SK-N-DZ (cell line): ENCODE results near the gene DENND5B.
"Not testable (repeated sequence)": the region's sequence is repeated elsewhere in the genome, so short reads cannot be mapped to it uniquely, and the experiment has no call there.

ENCODE experiments used
- DNase-seq: peaks from one replicate; pipeline ENCODE4 v3.0.0-alpha.2; 2015; ENCODE audit warnings: low spot score

Gene DENND5B

DNA sequence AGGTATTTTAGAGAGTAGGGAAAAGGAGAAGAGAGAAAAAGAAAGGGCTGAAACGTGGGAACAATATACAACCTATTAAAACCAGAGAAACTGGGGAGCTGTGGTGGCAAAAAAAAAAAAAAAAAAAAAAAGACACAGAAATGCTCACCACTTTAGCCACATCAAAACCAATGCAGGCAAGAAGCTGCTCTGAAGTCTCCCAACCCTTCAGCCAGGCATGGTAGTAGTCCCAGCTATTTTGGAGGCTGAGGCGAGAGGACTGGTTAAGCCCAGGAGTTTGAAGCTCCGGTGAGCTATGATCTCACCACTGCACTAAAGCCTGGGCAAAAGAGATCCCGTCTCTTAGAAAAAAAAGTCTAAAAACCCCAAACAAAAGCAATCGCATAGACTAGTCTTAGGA is 33.2 kb downstream of the DENND5B start:
- no peak for DNase-seq

DNA sequence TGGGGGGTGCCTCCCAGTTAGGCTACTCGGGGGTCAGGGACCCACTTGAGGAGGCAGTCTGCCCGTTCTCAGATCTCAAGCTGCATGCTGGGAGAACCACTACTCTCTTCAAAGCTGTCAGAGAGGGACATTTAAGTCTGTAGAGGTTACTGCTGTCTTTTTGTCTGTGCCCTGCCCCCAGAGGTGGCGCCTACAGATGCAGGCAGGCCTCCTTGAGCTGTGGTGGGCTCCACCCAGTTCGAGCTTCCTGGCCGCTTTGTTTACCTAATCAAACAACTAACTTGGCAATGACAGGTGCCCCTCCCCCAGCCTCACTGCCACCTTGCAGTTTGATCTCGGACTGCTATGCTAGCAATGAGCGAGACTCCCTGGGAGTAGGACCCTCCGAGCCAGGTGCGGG is 35.5 kb downstream of the DENND5B start:
- not testable (repeated sequence) for DNase-seq

DNA sequence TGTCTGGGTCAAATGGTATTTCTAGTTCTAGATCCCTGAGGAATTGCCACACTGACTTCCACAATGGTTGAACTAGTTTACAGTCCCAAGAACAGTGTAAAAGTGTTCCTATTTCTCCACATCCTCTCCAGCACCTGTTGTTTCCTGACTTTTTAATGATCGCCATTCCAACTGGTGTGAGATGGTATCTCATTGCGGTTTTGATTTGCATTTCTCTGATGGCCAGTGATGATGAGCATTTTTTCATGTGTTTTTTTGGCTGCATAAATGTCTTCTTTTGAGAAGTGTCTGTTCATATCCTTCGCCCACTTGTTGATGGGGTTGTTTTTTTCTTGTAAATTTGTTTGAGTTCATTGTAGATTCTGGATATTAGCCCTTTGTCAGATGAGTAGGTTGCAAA is 40.3 kb downstream of the DENND5B start:
- DNase-seq = not testable (repeated sequence)

DNA sequence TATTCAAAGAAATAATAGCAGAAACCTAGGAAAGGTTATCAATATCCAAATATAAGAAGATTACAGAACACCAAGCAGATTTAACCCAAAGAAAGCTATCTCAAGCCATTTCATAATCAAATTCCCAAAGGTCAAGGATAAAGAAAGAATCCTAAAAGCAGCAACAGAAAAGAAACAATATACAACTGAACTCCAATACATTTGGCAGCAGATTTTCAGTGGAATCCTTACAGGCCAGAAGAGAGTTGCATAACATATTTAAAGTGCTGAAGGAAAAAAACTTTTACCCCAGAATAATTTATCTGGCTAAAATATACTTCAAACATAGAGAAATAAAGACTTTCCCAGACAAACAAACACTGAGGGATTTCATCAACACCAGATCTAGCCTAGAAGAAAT is 54.3 kb downstream of the DENND5B start:
- DNase-seq = no peak

DNA sequence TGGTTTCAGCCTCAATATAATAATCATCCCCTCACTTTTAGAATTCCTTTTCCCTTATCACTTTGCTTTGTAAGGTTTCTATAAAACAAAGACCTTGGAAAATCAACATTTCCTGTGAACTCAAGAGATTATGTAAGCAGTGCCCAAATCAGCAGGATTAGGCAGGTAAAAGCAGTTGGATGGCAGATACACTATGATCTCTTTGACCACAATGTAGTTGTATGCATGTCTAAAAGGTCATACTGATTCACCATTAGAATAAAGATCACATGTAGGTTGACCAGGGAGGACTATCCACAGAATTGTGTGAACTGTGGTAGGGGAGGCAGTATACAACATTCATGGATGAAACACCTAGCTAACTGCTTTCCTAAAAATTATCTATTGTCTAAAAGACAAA is 57.5 kb downstream of the DENND5B start:
- DNase-seq = no peak

DNA sequence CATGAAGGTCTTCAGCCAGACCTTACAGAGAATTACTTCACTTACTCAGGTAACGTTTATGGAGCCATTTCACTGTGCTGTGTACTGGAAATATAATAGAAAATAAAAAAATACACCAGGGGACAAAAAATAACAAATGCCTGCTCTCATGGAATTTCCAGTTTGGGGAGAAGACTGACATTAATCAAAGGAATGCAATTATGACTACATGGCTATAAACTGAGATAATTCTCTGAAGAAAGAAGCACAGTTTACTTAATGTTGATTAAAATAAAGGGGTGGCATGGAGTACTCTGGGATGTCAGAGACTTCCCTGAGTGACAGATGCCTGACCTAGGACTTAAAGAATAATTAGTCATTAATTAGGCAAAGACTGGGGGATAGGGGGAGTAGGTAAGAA is 59.0 kb downstream of the DENND5B start:
- DNase-seq = no peak

DNA sequence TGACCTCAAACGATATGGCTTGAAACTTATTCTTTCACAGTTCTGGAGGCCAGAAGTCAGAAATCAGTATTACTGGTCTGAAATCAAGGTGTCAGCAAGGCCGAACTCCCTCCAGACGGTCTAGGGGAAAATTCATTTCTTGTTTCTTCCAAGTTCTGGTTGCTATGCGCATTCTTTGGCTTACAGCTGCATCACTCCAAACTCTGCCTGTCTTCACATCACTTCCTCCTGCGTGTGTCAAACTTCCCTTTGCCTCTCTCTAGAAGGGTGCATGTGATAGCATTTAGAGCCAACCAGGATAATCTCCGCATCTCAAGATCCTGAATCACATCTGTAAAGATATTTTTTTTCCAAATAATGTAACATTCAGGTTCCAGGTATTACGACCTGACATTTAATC is 62.8 kb downstream of the DENND5B start:
- DNase-seq = no peak

DNA sequence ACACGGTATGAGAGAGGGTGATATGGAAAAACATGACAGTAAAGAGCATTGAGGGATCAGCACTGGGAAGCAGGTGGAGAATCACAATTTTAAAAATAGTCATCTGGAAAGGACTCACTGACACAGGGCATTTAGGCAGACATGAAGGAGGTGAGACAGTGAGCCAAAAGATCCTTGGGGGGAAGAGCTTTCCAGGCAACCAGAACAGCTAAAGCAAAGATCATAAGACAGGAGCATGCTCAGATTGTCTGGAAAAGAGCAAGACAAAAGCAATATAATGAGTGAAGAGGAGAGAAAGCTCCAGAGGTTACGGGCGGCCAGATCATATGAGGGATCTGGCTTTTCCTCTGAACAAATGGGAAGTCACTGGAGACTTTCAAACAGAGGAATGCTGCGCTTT is 63.9 kb downstream of the DENND5B start:
- DNase-seq = no peak

DNA sequence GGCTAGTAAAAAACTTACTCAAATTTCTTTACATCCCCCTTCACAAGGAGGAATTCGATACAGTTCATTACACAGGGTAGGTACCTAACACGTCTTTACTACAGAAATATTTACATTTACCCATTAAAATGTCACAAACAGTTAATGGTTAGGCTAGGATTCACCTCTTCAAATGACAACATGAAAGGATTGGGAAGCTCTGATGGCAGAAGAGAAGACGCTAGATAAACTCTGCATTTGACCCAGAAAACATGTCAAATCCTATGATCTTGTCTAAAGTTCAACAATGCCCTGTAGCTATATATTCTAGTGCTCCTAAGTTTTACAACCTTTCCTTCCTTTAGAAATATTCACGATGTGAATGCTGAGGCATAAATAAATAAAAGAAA is 64.8 kb downstream of the DENND5B start:
- no peak for DNase-seq

DNA sequence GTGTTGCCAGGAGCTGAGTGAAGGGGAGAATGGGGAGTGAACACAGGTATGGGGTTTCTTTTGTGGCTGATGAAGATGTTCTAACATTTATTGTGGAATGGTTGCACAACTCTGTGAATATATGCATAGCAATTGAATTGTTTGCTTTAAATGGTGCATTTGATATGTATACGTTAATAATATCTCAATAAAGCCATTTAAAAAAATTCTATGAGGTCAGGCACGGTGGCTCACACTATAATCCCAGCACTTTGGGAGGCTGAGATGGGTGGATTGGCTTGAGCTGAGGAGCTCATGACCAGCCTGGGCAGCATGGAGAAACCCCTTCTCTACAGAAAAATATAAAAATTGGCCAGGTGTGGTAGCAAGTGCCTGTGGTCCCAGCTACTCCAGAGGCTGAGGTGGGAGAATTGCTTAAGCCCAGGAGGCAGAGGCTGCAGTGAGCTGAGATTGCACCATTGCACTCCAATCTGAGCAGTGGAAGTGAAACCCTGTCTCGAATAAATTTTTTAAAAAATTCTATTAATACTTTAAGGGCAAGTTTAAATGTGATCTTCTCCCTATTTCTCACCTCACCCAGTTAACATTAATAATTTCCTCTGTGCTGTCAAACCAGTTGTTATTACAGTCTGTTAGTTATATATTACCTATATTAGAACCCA is 65.3 kb downstream of the DENND5B start:
- no peak for DNase-seq

DNA sequence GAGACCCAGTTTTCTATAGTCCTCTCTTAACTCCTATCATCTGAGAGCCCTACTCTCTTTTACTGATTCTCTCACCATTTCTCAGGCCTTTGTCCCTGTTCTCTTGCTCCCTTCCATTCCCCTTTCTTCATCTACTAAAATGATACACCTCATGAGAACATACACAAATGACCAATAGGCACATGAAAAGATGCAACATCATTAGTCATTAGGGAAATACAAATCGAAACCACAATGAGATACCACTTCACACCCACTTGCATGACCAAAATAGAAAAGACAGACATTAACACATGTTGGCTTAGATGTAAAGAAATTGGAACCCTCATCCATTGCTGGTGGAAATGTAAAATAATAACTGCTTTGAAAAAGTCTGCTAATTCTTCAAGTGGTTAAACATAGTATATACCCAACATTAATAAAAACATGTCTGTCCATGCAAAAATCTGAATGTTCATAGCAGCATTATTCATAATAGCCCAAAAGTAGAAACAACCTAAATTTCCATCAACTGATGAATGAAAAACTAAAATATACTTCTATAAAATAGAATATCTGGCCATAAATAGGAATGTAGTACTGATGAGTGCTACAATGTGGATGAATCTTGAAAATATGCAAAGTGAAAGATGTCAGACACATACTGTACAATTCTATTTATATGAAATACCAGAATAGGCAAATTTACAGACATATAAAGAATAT is 66.0 kb downstream of the DENND5B start:
- DNase-seq = no peak

DNA sequence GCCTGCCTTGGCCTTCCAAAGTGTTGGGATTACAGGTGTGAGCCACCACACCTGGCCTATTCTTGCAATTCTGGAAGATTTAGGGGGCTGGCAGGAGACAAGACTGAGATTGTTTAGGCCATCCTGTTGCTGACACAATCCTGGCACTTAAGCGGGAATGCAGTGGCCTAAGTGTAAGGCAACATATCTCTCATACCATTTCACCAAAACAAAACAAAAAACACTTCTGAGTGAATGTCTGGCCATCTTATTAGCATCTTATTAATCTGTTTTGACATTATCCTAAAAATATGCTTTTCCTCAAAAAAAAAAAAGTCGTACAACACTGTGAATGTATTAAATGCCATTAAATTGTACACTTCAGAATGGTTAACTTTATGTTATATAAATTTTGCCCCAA is 67.6 kb downstream of the DENND5B start:
- DNase-seq = no peak

DNA sequence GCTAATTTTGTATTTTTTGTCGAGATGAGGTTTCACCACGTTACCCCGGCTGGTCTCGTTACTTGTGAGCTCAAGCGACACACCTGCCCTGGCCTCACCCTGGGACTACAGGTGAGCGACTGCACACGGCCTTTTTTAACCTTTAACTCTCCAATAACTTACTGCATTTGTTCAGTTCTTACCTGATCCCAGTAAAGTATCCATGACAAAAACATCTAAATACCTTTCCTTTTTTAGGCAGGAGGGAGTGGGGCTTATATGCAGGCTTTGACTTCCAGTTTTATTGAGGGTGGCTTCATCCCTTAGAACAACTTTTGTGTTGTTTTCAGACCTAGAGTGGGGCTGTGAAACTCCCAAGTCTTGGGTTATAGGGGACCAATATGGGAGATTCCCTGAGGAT is 68.3 kb downstream of the DENND5B start:
- DNase-seq = no peak

DNA sequence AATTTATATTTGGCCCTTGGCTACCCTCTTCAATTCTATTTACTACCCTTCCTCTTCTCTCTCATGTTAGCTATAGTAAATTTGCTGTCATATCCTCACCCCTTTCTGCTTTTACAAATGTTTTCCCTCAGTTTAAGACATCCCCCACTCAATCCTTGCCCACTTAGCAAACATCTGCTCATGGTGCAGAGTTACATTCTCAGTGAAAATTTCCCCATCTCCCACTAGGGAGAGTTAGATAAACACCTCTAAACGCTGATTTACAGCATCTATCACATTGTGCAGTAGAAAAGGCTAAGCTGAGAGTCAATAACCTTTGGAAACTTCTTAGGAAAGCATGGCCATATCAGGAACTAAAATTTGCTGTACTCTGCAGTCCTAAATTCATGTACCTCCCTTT is 69.0 kb downstream of the DENND5B start:
- no peak for DNase-seq

DNA sequence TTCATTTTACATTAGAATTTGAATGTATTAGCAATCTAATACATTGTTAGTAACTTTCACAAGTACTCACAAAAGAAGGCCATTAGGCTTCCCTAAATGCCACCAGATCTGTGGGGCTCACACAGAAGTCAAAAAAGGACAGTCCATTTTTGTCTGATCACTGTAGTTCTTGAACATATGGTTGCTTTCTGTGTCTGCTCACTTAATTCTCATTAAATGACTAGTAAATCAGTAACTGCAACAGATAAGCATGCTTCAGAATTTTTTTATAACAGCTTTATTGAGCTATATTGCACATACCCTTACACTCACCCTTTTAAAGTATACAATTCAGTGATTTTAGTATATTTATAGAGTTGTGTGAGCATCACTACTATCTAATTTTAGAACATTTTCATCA is 71.4 kb downstream of the DENND5B start:
- DNase-seq = no peak

DNA sequence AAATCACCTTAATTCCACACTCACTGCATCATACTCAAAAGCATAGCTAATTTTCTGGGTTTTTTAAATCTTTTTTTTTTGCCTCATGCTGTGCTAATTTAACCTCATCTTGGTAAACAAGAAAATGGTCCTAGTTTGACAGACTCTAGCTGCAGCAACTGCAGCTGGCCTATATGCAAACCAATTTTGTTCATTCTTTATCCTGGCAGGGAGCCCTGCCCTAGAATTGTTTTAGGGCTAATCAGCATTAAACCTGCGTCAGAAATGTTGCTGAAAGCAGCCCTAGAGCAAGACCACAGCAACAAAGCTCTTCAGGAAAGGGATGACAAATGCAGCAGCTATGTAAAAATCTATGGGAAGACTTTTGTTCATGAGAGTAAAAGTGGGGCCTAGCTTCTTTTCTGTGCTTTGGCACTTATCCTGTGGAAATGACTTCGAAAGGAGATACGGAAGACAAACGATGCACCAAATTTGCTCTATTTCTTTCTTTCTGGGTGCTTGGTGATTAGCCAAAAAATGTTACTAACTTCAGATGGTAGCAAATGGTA is 72.2 kb downstream of the DENND5B start:
- DNase-seq = no peak

DNA sequence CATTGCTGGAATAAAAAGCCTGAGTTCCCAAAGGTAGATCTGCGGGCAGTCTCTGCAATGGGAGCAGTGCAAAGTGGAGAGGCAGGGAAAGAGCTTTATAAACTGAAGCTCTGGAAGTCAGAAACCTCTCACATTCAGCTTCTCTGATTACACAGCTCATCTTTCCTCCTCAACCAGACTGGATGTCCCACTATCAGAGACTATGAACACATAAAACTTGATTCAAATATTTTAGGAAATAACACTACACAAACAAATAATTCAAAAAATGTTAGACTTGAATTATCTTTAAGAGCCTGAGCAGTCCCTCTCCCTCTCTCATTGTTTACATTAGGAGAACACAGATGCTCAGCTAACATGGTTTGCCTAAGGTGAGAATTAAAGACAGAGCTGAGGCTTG is 72.9 kb downstream of the DENND5B start:
- DNase-seq = no peak

DNA sequence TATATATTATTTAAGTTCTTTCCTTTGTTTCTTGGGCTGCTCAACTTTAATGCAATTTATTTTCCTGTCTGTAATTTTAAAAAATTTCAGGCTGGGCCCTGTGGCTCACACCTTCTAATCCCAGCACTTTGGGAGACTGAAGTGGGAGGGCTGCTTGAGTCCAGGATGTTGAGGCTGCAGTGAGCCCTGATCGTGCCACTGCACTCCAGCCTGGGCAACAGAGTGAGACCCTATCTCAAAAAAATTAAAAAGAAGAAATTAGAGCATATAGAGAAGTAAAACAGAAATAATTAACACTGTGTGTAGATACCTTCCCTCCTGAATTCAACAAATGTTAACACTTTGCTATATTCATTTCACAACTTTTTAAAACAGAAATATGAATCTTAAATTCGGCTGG is 74.2 kb downstream of the DENND5B start:
- no peak for DNase-seq

DNA sequence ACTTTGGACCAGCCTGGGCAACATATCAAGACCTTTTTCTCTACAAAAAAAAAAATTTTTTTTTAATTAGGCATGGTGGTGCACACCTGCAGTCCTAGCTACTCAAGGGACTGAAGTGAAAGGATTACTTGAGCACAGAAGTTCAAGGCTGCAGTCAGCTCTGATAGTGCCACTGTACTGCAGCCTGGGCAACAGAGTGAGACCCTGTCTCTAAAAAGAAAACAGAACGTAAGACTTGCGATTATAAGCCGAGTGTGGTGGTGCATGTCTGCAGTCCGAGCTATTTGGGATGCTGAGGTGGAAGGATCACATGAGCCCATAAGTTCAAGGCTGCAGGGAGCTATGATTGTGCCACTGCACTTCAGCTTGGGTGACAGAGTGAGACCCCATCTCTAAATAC is 76.0 kb downstream of the DENND5B start:
- DNase-seq = no peak

DNA sequence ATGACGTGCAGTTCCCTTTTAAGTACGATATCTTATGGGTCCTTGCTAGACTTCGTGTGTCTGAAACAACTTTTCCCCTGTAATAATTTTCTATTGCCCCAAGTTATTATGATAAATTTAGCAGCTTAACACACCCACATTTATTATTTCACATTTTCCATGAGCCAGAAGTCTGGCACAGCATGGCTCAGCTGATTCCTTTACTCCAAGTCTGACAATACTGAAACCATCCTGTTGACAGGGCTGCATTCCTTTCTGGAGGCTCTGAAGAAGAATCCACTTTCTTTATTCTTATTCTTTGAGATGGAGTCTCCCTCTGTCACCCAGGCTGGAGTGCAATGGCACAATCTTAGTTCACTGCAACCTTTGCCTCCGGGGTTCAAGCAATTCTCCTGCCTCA is 80.9 kb downstream of the DENND5B start:
- no peak for DNase-seq

DNA sequence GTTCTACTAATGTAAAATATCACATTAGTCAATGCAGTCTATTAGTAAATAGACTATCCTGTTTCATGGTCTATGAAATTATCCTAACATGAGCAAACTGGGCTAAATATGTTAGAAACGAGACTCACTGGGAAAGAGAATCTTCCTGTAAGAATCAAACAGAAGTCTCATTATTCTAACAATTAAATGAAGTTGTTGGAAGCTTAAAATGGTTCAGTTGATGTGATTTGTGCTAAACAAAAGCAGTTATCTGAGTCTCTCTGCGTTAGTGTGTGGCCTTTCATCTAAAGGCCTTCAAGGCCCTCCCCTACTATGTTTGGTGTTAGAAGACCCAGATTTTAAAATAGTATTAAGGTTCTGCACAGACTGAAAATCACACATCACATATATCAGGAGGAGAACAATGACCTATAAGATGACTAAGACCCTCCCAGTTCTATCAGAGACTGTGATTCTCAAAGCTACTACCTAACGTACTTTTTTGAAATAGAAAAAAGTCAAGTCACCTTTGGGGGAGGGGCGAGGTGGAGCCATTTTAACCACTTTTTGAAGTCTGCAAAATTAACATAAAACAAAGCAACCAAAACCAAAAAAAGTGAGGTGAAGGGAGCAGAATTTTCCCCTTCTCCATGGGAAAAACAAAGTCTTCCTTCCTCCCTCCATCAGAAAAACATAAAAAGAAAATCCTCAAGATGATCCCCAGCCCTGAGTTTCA is 82.3 kb downstream of the DENND5B start:
- DNase-seq = no peak

DNA sequence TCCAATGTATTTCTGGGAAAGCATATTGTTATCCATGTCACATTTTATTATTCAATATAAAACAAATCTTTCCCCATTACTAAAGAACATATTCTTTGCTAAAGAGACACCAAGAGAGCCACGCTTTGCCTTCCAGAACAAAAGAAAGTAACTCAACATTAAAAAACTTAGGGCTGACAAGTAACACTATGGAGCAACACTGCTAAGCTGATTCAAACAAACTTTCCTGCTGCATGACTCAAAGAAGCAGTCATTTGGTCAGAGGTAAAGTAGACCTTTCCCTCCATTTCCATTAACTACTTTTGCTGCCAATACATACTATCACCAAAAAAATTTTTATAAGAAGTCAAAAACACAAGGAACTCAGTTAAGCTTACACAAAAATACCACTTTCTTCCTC is 83.0 kb downstream of the DENND5B start:
- no peak for DNase-seq
